Liver (tissue), 9 donors: ENCODE results near the gene SH3GL3. TPM values are rescaled to one million over a fixed set of nuclear protein-coding genes. Genes with fewer than 3 reads are reported as not detected.

Source experiments
- DNase-seq: peaks from one replicate; pipeline ENCODE4 v3.0.0-alpha.2; 2017; ENCODE audit warnings: low spot score
- H3K27ac ChIP-seq, 2 donors: one replicate each; pipeline ENCODE4 v1.7.0; 2013; ENCODE audit warnings: inconsistent platforms in 2 of 2, low read length in 2 of 2, control low read depth in 1 of 2, low read depth in 1 of 2, mild to moderate bottlenecking in 1 of 2
- H3K27me3 ChIP-seq, 4 donors: one replicate each; pipeline versions ENCODE4 v1.6.1 to v1.7.0; 2013; ENCODE audit warnings: low read length in 3 of 4, inconsistent platforms in 1 of 4, mild to moderate bottlenecking in 1 of 4, moderate library complexity in 1 of 4; ENCODE audit not compliant: control insufficient read depth in 4 of 4, insufficient read depth in 4 of 4
- H3K36me3 ChIP-seq, 4 donors: one replicate each; pipeline versions ENCODE4 v1.6.1 to v1.7.0; 2013; ENCODE audit warnings: low read length in 3 of 4, mild to moderate bottlenecking in 3 of 4, low read depth in 1 of 4, moderate library complexity in 1 of 4; ENCODE audit not compliant: control insufficient read depth in 4 of 4, insufficient read depth in 3 of 4
- H3K4me1 ChIP-seq, 4 donors: one replicate each; pipeline versions ENCODE4 v1.6.1 to v1.7.0; 2013; ENCODE audit warnings: low read length in 3 of 4, mild to moderate bottlenecking in 3 of 4, moderate library complexity in 1 of 4; ENCODE audit not compliant: control insufficient read depth in 4 of 4, insufficient read depth in 4 of 4
- H3K4me3 ChIP-seq, 3 donors: one replicate each; pipeline versions ENCODE4 v1.6.1 to v1.7.0; 2013; ENCODE audit warnings: low read length in 3 of 3, control low read depth in 1 of 3, low read depth in 1 of 3, mild to moderate bottlenecking in 1 of 3
- H3K9ac ChIP-seq, 2 donors: one replicate each; pipeline ENCODE4 v1.7.0; 2013; ENCODE audit warnings: low read length in 2 of 2, mild to moderate bottlenecking in 2 of 2, moderate library complexity in 2 of 2, control low read depth in 1 of 2, low read depth in 1 of 2
- H3K9me3 ChIP-seq, 4 donors: one replicate each; pipeline versions ENCODE4 v1.6.1 to v1.7.0; 2013; ENCODE audit warnings: low read length in 3 of 4; ENCODE audit not compliant: control insufficient read depth in 4 of 4
- ATF3 ChIP-seq: IDR thresholded peaks from 2 replicates; pipeline ENCODE4 v1.6.1; 2016; ENCODE audit warnings: antibody characterized with exemption
- EGR1 ChIP-seq, 2 donors: IDR thresholded peaks; 2 replicates each; pipeline ENCODE4 v1.6.1; 2016 to 2018; ENCODE audit warnings: antibody characterized with exemption in 2 of 2, low read depth in 2 of 2
- FOXA1 ChIP-seq: IDR thresholded peaks from 2 replicates; pipeline ENCODE4 v1.6.1; 2016; ENCODE audit warnings: antibody characterized with exemption
- FOXA2 ChIP-seq: IDR thresholded peaks from 2 replicates; pipeline ENCODE4 v1.6.1; 2016; ENCODE audit warnings: antibody characterized with exemption
- HNF4A ChIP-seq, 2 donors: conservative IDR thresholded peaks; 2 replicates each; pipeline ENCODE4 v1.6.1; 2016; ENCODE audit warnings: antibody characterized with exemption in 2 of 2, mild to moderate bottlenecking in 2 of 2
- HNF4G ChIP-seq: IDR thresholded peaks from 2 replicates; pipeline ENCODE4 v1.6.1; 2016; ENCODE audit warnings: antibody characterized with exemption
- JUND ChIP-seq, 2 donors: IDR thresholded peaks; 2 replicates each; pipeline ENCODE4 v1.6.1; 2016; ENCODE audit warnings: antibody characterized with exemption in 2 of 2
- MAX ChIP-seq: IDR thresholded peaks from 2 replicates; pipeline ENCODE4 v1.6.1; 2016; ENCODE audit warnings: antibody characterized with exemption
- RAD21 ChIP-seq, 2 donors: IDR thresholded peaks; 2 replicates each; pipeline ENCODE4 v1.6.1; 2016; ENCODE audit warnings: antibody characterized with exemption in 2 of 2, mild to moderate bottlenecking in 2 of 2
- RXRA ChIP-seq, 2 donors: IDR thresholded peaks; 2 replicates each; pipeline ENCODE4 v1.6.1; 2017 to 2018; ENCODE audit warnings: antibody characterized with exemption in 2 of 2, mild to moderate bottlenecking in 1 of 2
- SP1 ChIP-seq: IDR thresholded peaks from 2 replicates; pipeline ENCODE4 v1.6.1; 2018; ENCODE audit warnings: antibody characterized with exemption, mild to moderate bottlenecking
- TAF1 ChIP-seq: conservative IDR thresholded peaks from 2 replicates; pipeline ENCODE4 v1.6.1; 2016; ENCODE audit warnings: antibody characterized with exemption, mild to moderate bottlenecking
- YY1 ChIP-seq: IDR thresholded peaks from 2 replicates; pipeline ENCODE4 v1.6.1; 2016; ENCODE audit warnings: antibody characterized with exemption, mild to moderate bottlenecking
- ZBTB33 ChIP-seq: IDR thresholded peaks from 2 replicates; pipeline ENCODE4 v1.6.1; 2016; ENCODE audit warnings: antibody characterized with exemption
- WGBS: extraction: QIAGEN DNeasy Blood & Tissue Kit; methylation state at CpG from one replicate; pipeline ENCODE4 v1.1.7; 2013; 5-methylcytosine and 5-hydroxymethylcytosine counted together
- polyA plus RNA-seq, 2 donors: library from polyadenylated mRNA; stranded (reverse) in 1 of 2; unstranded in 1 of 2; fragments of 200-250 nt in 1 of 2; fragments of >200 nt in 1 of 2; fragmentation: Nextera tagmentation in 1 of 2; extraction: Ambion mirVana in 1 of 2; gene quantifications; one replicate each; pipeline versions ENCODE4 v1.2.1 to v1.2.3, GENCODE V29; 2013 to 2015
- total RNA-seq, 2 donors: library from RNA; depleted of rRNA; stranded (reverse); fragments of >200 nt; gene quantifications; one replicate each; pipeline ENCODE4 v1.2.3, GENCODE V29; 2014
- TF ChIP-seq, protein P1 (sequence below): IDR thresholded peaks from 2 replicates; pipeline ENCODE4 v1.6.1; 2016; ENCODE audit warnings: antibody characterized with exemption, mild to moderate bottlenecking
- donor health status: healthy.
- donor health status: healthy.
- donor health status: healthy.
- donor health status: healthy.
- donor health status: healthy.

SH3GL3 gene
- total and polyA plus RNA-seq, 4 donors, result 0.23 TPM; not detected in 3

- 32% methylated on average over 3 of the region's 3 CpGs for WGBS
- TF ChIP-seq RAD21 (IDR thresholded peaks at IDR 0.05) (no peak), JUND (IDR thresholded peaks at IDR 0.05) (no peak), SP1 (no peak), TAF1 (no peak)
- no peak overlapping the region for H3K27ac ChIP-seq
- H3K36me3 ChIP-seq, result no peaks in the 10 kb centered on the region
- no peak for DNase-seq
- no peaks in the 10 kb centered on the region for H3K4me1 ChIP-seq
- H3K9me3 ChIP-seq, result no peaks in the 10 kb centered on the region
- H3K9ac ChIP-seq, result no peak overlapping the region
- H3K4me3 ChIP-seq, result no peak overlapping the region
- no peaks in the 10 kb centered on the region for H3K27me3 ChIP-seq
Observed at GRCh38 chr15:83574345-83574744, 127.2 kb downstream of the SH3GL3 start.

GRCh38 chr15:83578691-83579090 is 131.6 kb downstream of the SH3GL3 start:
- no peak overlapping the region for H3K27ac ChIP-seq
- no peaks in the 10 kb centered on the region for H3K36me3 ChIP-seq
- no peak overlapping the region for H3K9ac ChIP-seq
- no peaks in the 10 kb centered on the region for H3K9me3 ChIP-seq
- H3K4me1 ChIP-seq, result no peaks in the 10 kb centered on the region
- no peak overlapping the region for H3K4me3 ChIP-seq
- no peak for TF ChIP-seq EGR1 (IDR thresholded peaks at IDR 0.05; ENCODE audit: low read depth in 2 of 2)
- no peak for TF ChIP-seq YY1
- no peak for TF ChIP-seq RXRA (IDR thresholded peaks at IDR 0.05)
- no peak for TF ChIP-seq HNF4A (conservative IDR thresholded peaks at IDR 0.05)
- no peak for TF ChIP-seq ATF3
- no peak for TF ChIP-seq FOXA1
- TF ChIP-seq TAF1, result no peak
- TF ChIP-seq SP1, result no peak
- TF ChIP-seq, protein P1, sequence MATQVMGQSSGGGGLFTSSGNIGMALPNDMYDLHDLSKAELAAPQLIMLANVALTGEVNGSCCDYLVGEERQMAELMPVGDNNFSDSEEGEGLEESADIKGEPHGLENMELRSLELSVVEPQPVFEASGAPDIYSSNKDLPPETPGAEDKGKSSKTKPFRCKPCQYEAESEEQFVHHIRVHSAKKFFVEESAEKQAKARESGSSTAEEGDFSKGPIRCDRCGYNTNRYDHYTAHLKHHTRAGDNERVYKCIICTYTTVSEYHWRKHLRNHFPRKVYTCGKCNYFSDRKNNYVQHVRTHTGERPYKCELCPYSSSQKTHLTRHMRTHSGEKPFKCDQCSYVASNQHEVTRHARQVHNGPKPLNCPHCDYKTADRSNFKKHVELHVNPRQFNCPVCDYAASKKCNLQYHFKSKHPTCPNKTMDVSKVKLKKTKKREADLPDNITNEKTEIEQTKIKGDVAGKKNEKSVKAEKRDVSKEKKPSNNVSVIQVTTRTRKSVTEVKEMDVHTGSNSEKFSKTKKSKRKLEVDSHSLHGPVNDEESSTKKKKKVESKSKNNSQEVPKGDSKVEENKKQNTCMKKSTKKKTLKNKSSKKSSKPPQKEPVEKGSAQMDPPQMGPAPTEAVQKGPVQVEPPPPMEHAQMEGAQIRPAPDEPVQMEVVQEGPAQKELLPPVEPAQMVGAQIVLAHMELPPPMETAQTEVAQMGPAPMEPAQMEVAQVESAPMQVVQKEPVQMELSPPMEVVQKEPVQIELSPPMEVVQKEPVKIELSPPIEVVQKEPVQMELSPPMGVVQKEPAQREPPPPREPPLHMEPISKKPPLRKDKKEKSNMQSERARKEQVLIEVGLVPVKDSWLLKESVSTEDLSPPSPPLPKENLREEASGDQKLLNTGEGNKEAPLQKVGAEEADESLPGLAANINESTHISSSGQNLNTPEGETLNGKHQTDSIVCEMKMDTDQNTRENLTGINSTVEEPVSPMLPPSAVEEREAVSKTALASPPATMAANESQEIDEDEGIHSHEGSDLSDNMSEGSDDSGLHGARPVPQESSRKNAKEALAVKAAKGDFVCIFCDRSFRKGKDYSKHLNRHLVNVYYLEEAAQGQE, result no peak
- TF ChIP-seq RAD21 (IDR thresholded peaks at IDR 0.05), result no peak
- no peak for DNase-seq
- 97% methylated on average over 8 of the region's 8 CpGs for WGBS
- no peaks in the 10 kb centered on the region for H3K27me3 ChIP-seq

DNA sequence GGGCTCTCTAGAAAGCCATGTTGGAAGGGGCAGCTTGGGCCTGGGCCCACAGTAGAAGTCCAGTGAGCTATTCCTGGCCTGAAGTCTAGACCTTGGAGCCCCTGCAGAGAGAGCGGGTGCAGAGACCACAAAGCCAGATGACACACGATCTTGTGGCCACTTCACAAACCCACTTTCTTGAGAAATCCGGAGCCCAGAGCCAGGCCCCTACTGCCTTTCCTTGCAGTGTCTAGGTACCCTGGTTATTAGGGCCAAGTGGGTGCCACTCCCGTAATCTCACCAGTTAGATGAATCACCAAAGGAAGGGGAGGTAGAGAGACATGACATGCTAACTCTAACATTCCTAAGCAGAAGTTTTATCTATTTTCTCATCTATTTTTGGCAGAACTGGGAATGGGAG is 134.2 kb downstream of the SH3GL3 start:
- H3K9ac ChIP-seq, result no peak overlapping the region
- WGBS, result 93% methylated on average over 4 of the region's 4 CpGs
- H3K27ac ChIP-seq, result no peak overlapping the region
- DNase-seq, result no peak
- H3K36me3 ChIP-seq, result no peaks in the 10 kb centered on the region
- H3K9me3 ChIP-seq, result no peaks in the 10 kb centered on the region
- no peaks in the 10 kb centered on the region for H3K4me1 ChIP-seq
- H3K4me3 ChIP-seq, result no peak overlapping the region
- H3K27me3 ChIP-seq, result no peaks in the 10 kb centered on the region
- TF ChIP-seq MAX, result no peak
- no peak for TF ChIP-seq EGR1 (IDR thresholded peaks at IDR 0.05; ENCODE audit: low read depth in 2 of 2)
- no peak for TF ChIP-seq ATF3
- TF ChIP-seq FOXA2, result no peak
- TF ChIP-seq YY1, result no peak
- no peak for TF ChIP-seq HNF4G
- TF ChIP-seq FOXA1, result no peak
- TF ChIP-seq TAF1, result no peak
- TF ChIP-seq SP1, result no peak
- TF ChIP-seq RXRA (IDR thresholded peaks at IDR 0.05), result no peak
- TF ChIP-seq RAD21 (IDR thresholded peaks at IDR 0.05), result no peak
- TF ChIP-seq ZBTB33, result no peak
- TF ChIP-seq JUND (IDR thresholded peaks at IDR 0.05), result no peak
- TF ChIP-seq, protein P1, result no peak
